Measurements from ENCODE around the gene KDM1B. TPM values are rescaled to one million over a fixed set of nuclear protein-coding genes. Genes with fewer than 3 reads are reported as not detected.

KDM1B gene
- total and polyA plus RNA-seq, 2 experiments from 2014 or later = 3.8 to 9.0 TPM

DNA sequence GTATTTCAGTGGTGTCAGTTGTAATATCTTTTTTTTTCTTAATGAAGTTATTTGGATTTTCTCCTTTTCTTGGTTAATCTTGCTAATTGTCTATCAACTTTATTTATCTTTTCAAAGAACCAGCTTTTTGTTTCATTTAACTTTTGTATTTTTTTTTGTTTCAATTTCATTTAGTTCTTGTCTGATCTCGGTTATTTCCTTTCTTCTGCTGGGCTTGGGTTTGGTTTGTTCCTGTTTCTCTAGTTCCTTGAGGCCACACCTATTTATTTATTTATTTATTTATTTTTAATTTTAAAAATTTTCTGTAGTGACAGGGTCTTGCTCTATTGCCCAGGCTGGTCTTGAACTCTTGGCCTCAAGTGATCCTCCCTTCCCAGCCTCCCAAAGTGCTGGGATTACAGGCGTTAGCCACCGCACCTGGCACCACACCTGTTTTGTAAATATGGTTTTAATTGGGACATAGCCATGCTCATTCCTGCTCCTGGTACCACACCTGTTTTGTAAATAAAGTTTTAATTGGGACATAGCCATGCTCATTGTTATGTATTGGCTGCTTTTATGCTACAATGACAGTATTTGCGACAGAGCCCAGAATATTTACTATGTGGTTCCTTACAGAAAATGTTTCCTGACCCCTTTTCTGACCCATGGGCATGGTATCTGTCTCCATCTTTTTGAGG, 22.2 kb downstream of the KDM1B start:
- Histone ChIP-seq H4K20me1 (replicated peaks; ENCODE audit: insufficient read depth) (no peaks in the 10 kb centered on the region), H3K4me2 (no peak overlapping the region), H3K36me3 (ENCODE audit: insufficient read depth) (no peaks in the 10 kb centered on the region), H3K4me3 (no peak overlapping the region), H3K79me2 (replicated peaks; ENCODE audit: insufficient read depth) (no peaks in the 10 kb centered on the region), H2AFZ (no peak overlapping the region), H3K27ac (ENCODE audit: low read depth) (no peak overlapping the region), H3K4me1 (ENCODE audit: insufficient read depth) (no peaks in the 10 kb centered on the region; the same call in 1 of the 2 replicates), H3K27me3 (ENCODE audit: insufficient read depth) (no peaks in the 10 kb centered on the region), H3F3A (replicated peaks; ENCODE audit: low read depth) (no peaks in the 10 kb centered on the region), H3K9me2 (ENCODE audit: insufficient read depth) (no peaks in the 10 kb centered on the region)
- H3K27me3 Mint-ChIP-seq (ENCODE audit: insufficient read depth, low read depth, poor library complexity) = peaks cover 1% of the 10 kb centered on the region
- TF ChIP-seq JUNB (IDR thresholded peaks at IDR 0.05; ENCODE audit: unreplicated experiment) = no peak
- TF ChIP-seq CREB1 (CRISPR knock-in tag; IDR thresholded peaks at IDR 0.05; ENCODE audit: low read depth) = no peak
- TF ChIP-seq STAT1 (IDR thresholded peaks at IDR 0.05; ENCODE audit: unreplicated experiment) = no peak
- TF ChIP-seq ZNF331 (CRISPR knock-in tag; IDR thresholded peaks at IDR 0.05; ENCODE audit: low read depth) = no peak
- no peak for TF ChIP-seq ZNF114 (CRISPR knock-in tag; IDR thresholded peaks at IDR 0.05)
- TF ChIP-seq, protein P1, sequence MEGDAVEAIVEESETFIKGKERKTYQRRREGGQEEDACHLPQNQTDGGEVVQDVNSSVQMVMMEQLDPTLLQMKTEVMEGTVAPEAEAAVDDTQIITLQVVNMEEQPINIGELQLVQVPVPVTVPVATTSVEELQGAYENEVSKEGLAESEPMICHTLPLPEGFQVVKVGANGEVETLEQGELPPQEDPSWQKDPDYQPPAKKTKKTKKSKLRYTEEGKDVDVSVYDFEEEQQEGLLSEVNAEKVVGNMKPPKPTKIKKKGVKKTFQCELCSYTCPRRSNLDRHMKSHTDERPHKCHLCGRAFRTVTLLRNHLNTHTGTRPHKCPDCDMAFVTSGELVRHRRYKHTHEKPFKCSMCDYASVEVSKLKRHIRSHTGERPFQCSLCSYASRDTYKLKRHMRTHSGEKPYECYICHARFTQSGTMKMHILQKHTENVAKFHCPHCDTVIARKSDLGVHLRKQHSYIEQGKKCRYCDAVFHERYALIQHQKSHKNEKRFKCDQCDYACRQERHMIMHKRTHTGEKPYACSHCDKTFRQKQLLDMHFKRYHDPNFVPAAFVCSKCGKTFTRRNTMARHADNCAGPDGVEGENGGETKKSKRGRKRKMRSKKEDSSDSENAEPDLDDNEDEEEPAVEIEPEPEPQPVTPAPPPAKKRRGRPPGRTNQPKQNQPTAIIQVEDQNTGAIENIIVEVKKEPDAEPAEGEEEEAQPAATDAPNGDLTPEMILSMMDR (conservative IDR thresholded peaks at IDR 0.05; ENCODE audit: low read depth in 2 of 2) = no peak
- no peak for TF ChIP-seq NANOG (IDR thresholded peaks at IDR 0.05; ENCODE audit: borderline replicate concordance)
- TF ChIP-seq, protein P2, sequence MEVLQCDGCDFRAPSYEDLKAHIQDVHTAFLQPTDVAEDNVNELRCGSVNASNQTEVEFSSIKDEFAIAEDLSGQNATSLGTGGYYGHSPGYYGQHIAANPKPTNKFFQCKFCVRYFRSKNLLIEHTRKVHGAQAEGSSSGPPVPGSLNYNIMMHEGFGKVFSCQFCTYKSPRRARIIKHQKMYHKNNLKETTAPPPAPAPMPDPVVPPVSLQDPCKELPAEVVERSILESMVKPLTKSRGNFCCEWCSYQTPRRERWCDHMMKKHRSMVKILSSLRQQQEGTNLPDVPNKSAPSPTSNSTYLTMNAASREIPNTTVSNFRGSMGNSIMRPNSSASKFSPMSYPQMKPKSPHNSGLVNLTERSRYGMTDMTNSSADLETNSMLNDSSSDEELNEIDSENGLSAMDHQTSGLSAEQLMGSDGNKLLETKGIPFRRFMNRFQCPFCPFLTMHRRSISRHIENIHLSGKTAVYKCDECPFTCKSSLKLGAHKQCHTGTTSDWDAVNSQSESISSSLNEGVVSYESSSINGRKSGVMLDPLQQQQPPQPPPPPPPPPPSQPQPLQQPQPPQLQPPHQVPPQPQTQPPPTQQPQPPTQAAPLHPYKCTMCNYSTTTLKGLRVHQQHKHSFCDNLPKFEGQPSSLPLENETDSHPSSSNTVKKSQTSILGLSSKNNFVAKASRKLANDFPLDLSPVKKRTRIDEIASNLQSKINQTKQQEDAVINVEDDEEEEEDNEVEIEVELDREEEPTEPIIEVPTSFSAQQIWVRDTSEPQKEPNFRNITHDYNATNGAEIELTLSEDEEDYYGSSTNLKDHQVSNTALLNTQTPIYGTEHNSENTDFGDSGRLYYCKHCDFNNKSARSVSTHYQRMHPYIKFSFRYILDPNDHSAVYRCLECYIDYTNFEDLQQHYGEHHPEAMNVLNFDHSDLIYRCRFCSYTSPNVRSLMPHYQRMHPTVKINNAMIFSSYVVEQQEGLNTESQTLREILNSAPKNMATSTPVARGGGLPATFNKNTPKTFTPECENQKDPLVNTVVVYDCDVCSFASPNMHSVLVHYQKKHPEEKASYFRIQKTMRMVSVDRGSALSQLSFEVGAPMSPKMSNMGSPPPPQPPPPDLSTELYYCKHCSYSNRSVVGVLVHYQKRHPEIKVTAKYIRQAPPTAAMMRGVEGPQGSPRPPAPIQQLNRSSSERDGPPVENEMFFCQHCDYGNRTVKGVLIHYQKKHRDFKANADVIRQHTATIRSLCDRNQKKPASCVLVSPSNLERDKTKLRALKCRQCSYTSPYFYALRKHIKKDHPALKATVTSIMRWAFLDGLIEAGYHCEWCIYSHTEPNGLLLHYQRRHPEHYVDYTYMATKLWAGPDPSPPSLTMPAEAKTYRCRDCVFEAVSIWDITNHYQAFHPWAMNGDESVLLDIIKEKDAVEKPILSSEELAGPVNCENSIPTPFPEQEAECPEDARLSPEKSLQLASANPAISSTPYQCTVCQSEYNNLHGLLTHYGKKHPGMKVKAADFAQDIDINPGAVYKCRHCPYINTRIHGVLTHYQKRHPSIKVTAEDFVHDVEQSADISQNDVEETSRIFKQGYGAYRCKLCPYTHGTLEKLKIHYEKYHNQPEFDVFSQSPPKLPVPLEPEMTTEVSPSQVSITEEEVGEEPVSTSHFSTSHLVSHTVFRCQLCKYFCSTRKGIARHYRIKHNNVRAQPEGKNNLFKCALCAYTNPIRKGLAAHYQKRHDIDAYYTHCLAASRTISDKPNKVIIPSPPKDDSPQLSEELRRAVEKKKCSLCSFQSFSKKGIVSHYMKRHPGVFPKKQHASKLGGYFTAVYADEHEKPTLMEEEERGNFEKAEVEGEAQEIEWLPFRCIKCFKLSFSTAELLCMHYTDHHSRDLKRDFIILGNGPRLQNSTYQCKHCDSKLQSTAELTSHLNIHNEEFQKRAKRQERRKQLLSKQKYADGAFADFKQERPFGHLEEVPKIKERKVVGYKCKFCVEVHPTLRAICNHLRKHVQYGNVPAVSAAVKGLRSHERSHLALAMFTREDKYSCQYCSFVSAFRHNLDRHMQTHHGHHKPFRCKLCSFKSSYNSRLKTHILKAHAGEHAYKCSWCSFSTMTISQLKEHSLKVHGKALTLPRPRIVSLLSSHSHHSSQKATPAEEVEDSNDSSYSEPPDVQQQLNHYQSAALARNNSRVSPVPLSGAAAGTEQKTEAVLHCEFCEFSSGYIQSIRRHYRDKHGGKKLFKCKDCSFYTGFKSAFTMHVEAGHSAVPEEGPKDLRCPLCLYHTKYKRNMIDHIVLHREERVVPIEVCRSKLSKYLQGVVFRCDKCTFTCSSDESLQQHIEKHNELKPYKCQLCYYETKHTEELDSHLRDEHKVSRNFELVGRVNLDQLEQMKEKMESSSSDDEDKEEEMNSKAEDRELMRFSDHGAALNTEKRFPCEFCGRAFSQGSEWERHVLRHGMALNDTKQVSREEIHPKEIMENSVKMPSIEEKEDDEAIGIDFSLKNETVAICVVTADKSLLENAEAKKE (CRISPR knock-in tag; IDR thresholded peaks at IDR 0.05) = no peak
- TF ChIP-seq POLR2AphosphoS5 (IDR thresholded peaks at IDR 0.05; ENCODE audit: low read depth) = no peak
- TF ChIP-seq, protein P3, sequence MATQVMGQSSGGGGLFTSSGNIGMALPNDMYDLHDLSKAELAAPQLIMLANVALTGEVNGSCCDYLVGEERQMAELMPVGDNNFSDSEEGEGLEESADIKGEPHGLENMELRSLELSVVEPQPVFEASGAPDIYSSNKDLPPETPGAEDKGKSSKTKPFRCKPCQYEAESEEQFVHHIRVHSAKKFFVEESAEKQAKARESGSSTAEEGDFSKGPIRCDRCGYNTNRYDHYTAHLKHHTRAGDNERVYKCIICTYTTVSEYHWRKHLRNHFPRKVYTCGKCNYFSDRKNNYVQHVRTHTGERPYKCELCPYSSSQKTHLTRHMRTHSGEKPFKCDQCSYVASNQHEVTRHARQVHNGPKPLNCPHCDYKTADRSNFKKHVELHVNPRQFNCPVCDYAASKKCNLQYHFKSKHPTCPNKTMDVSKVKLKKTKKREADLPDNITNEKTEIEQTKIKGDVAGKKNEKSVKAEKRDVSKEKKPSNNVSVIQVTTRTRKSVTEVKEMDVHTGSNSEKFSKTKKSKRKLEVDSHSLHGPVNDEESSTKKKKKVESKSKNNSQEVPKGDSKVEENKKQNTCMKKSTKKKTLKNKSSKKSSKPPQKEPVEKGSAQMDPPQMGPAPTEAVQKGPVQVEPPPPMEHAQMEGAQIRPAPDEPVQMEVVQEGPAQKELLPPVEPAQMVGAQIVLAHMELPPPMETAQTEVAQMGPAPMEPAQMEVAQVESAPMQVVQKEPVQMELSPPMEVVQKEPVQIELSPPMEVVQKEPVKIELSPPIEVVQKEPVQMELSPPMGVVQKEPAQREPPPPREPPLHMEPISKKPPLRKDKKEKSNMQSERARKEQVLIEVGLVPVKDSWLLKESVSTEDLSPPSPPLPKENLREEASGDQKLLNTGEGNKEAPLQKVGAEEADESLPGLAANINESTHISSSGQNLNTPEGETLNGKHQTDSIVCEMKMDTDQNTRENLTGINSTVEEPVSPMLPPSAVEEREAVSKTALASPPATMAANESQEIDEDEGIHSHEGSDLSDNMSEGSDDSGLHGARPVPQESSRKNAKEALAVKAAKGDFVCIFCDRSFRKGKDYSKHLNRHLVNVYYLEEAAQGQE (IDR thresholded peaks at IDR 0.05; ENCODE audit: unreplicated experiment) = no peak
- no peak for TF ChIP-seq ETS1 (IDR thresholded peaks at IDR 0.05)
- DNase-seq (ENCODE audit: low spot score) (no peak), ATAC-seq (no peak)
- no peak overlapping the region for H3K27ac Mint-ChIP-seq
- no peaks in the 10 kb centered on the region for H3K9me3 Mint-ChIP-seq
- peaks cover 48% of the 10 kb centered on the region for H3K36me3 Mint-ChIP-seq (ENCODE audit: low read depth)
- H3K4me3 Mint-ChIP-seq = no peak overlapping the region
- peaks cover 7% of the 10 kb centered on the region for H3K4me1 Mint-ChIP-seq

Data from GM23338 (cell line).